H9 (cell line): ENCODE results near the gene FXYD2. TPM values are rescaled to one million over a fixed set of nuclear protein-coding genes. Genes with fewer than 3 reads are reported as not detected.

Experiments used
- DNase-seq: peaks from one replicate; pipeline ENCODE4 v3.0.0-alpha.2; 2017
- H2AFZ ChIP-seq: one replicate; pipeline ENCODE4 v1.6.1; 2013; ENCODE audit warnings: mild to moderate bottlenecking, low read length, control low read depth, moderate library complexity
- H2AK5ac ChIP-seq: 2 replicates; pipeline ENCODE4 v1.6.1; 2013; ENCODE audit warnings: low read length, control low read depth, mixed read lengths; ENCODE audit not compliant: insufficient read length
- H2BK120ac ChIP-seq: one replicate; pipeline ENCODE4 v1.6.1; 2013; ENCODE audit warnings: low read depth, mild to moderate bottlenecking, low read length, control low read depth, inconsistent platforms; ENCODE audit not compliant: poor library complexity, severe bottlenecking
- H2BK12ac ChIP-seq: 2 replicates; pipeline ENCODE4 v1.6.1; 2013; ENCODE audit warnings: low read length, control low read depth, mixed read lengths, low read depth; ENCODE audit not compliant: insufficient read length
- H2BK15ac ChIP-seq: 2 replicates; pipeline ENCODE4 v1.6.1; 2013; ENCODE audit warnings: low read depth, low read length, control low read depth
- H2BK20ac ChIP-seq: one replicate; pipeline ENCODE4 v1.6.1; 2013; ENCODE audit warnings: low read depth, mild to moderate bottlenecking, low read length, control low read depth, inconsistent platforms; ENCODE audit not compliant: poor library complexity, severe bottlenecking
- H2BK5ac ChIP-seq: 2 replicates; pipeline ENCODE4 v1.6.1; 2013; ENCODE audit warnings: low read length, control low read depth, mixed read lengths; ENCODE audit not compliant: insufficient read length
- H3K14ac ChIP-seq: 2 replicates; pipeline ENCODE4 v1.6.1; 2013; ENCODE audit warnings: low read length, control low read depth; ENCODE audit not compliant: insufficient read depth
- H3K18ac ChIP-seq: 2 replicates; pipeline ENCODE4 v1.6.1; 2013; ENCODE audit warnings: low read depth, mild to moderate bottlenecking, mixed read lengths, low read length, control low read depth; ENCODE audit not compliant: insufficient read length
- H3K23ac ChIP-seq: 2 replicates; pipeline ENCODE4 v1.6.1; 2013; ENCODE audit warnings: low read length, control low read depth, mixed read lengths, low read depth; ENCODE audit not compliant: insufficient read length
- H3K23me2 ChIP-seq: 2 replicates; pipeline ENCODE4 v1.6.1; 2013; ENCODE audit warnings: low read depth, mild to moderate bottlenecking, mixed read lengths, low read length, control low read depth; ENCODE audit not compliant: insufficient read length, poor library complexity, severe bottlenecking
- H3K27ac ChIP-seq: 2 replicates; pipeline ENCODE4 v1.5.1; 2013; ENCODE audit warnings: low read length, control low read depth, mixed read lengths, low read depth; ENCODE audit not compliant: insufficient read length
- H3K27me3 ChIP-seq: 2 replicates; pipeline ENCODE4 v1.6.1; 2013; ENCODE audit warnings: low read length, control low read depth, inconsistent platforms; ENCODE audit not compliant: insufficient read depth
- H3K4ac ChIP-seq: 2 replicates; pipeline ENCODE4 v1.6.1; 2013; ENCODE audit warnings: low read depth, mild to moderate bottlenecking, control low read depth, inconsistent platforms, low read length, moderate library complexity
- H3K4me1 ChIP-seq: 2 replicates; pipeline ENCODE4 v1.6.1; 2013; ENCODE audit warnings: low read length, control low read depth, inconsistent platforms; ENCODE audit not compliant: insufficient read depth
- H3K4me2 ChIP-seq: 2 replicates; pipeline ENCODE4 v1.6.1; 2013; ENCODE audit warnings: low read length, control low read depth, mixed read lengths; ENCODE audit not compliant: insufficient read length, insufficient read depth
- H3K56ac ChIP-seq: 2 replicates; pipeline ENCODE4 v1.6.1; 2013; ENCODE audit warnings: low read depth, mild to moderate bottlenecking, mixed read lengths, low read length, control low read depth; ENCODE audit not compliant: insufficient read length
- H3K79me1 ChIP-seq: 2 replicates; pipeline ENCODE4 v1.6.1; 2013; ENCODE audit warnings: low read depth, mild to moderate bottlenecking, moderate library complexity, low read length, control low read depth, inconsistent platforms; ENCODE audit not compliant: insufficient read depth, poor library complexity, severe bottlenecking
- H3K79me2 ChIP-seq: 2 replicates; pipeline ENCODE4 v1.6.1; 2013; ENCODE audit warnings: low read length, control low read depth, inconsistent platforms; ENCODE audit not compliant: insufficient read depth
- H3K9ac ChIP-seq: 2 replicates; pipeline ENCODE4 v1.6.1; 2013; ENCODE audit warnings: low read length, control low read depth, mixed read lengths; ENCODE audit not compliant: insufficient read length; ENCODE audit errors: extremely low read depth
- H3K9me3 ChIP-seq: one replicate; pipeline ENCODE4 v1.6.1; 2013; ENCODE audit warnings: low read depth, low read length, inconsistent platforms; ENCODE audit not compliant: control insufficient read depth
- H3T11ph ChIP-seq: one replicate; pipeline ENCODE4 v1.6.1; 2013; ENCODE audit warnings: mild to moderate bottlenecking, low read length, control low read depth, inconsistent platforms
- H4K20me1 ChIP-seq: one replicate; pipeline ENCODE4 v1.6.1; 2013; ENCODE audit not compliant: control insufficient read depth, insufficient read length, insufficient read depth
- H4K5ac ChIP-seq: 2 replicates; pipeline ENCODE4 v1.6.1; 2013; ENCODE audit warnings: low read depth, mild to moderate bottlenecking, mixed read lengths, low read length, control low read depth; ENCODE audit not compliant: insufficient read length
- H4K8ac ChIP-seq: replicated peaks from 2 replicates; pipeline ENCODE4 v1.6.1; 2013; ENCODE audit warnings: low read length, control low read depth, mixed read lengths, low read depth; ENCODE audit not compliant: insufficient read length
- H4K91ac ChIP-seq: 2 replicates; pipeline ENCODE4 v1.6.1; 2013; ENCODE audit warnings: low read depth, mild to moderate bottlenecking, moderate library complexity, mixed read lengths, low read length, control low read depth; ENCODE audit not compliant: insufficient read length
- H3K27ac Mint-ChIP-seq, 3 experiments: 2 replicates in 2 of 3; 3 replicates in 1 of 3; pipeline ENCODE4 v1.8.0; 2020 to 2021; ENCODE audit warnings: mixed read lengths in 3 of 3, mild to moderate bottlenecking in 1 of 3, moderate library complexity in 1 of 3
- H3K27me3 Mint-ChIP-seq: 2 replicates; pipeline ENCODE4 v1.8.0; 2021; ENCODE audit warnings: low read depth, mild to moderate bottlenecking, moderate library complexity, mixed read lengths
- H3K36me3 Mint-ChIP-seq, 3 experiments: 2 replicates in 2 of 3; 3 replicates in 1 of 3; pipeline ENCODE4 v1.8.0; 2020 to 2021; ENCODE audit warnings: low read depth in 3 of 3, mixed read lengths in 3 of 3; ENCODE audit not compliant: insufficient read depth in 1 of 3
- H3K4me1 Mint-ChIP-seq, 2 experiments: 2 replicates each; pipeline ENCODE4 v1.8.0; 2020; ENCODE audit warnings: mixed read lengths in 2 of 2
- H3K4me3 Mint-ChIP-seq, 2 experiments: 2 replicates in 1 of 2; 3 replicates in 1 of 2; pipeline ENCODE4 v1.8.0; 2020 to 2021; ENCODE audit warnings: mild to moderate bottlenecking in 2 of 2, mixed read lengths in 2 of 2, moderate library complexity in 1 of 2
- H3K9me3 Mint-ChIP-seq, 2 experiments: 2 replicates in 1 of 2; 3 replicates in 1 of 2; pipeline ENCODE4 v1.8.0; 2020; ENCODE audit warnings: mild to moderate bottlenecking in 2 of 2, mixed read lengths in 2 of 2, moderate library complexity in 1 of 2
- WGBS: extraction: QIAGEN DNeasy Blood & Tissue Kit; methylation state at CpG from one replicate; pipeline ENCODE4 v1.1.7; 2013; ENCODE audit warnings: missing lambda C conversion rate, low lambda C conversion rate, mixed read lengths; ENCODE audit not compliant: insufficient read length; ENCODE audit errors: extremely low coverage; 5-methylcytosine and 5-hydroxymethylcytosine counted together
- total RNA-seq: library from RNA; stranded (reverse); gene quantifications from 2 replicates; pipeline ENCODE4 v1.2.1, GENCODE V29; 2021
- TF ChIP-seq, protein P1 (sequence below): fragments of 200-600 bp; sonication (generic); conservative IDR thresholded peaks from 3 replicates; pipeline ENCODE4 v1.8.0; 2021; ENCODE audit warnings: antibody characterized with exemption, mild to moderate bottlenecking

FXYD2 gene
- total RNA-seq, 1 experiment from 2014 or later: 0.79 TPM

GRCh38 chr11:117838901-117839300 is 14.4 kb upstream of the FXYD2 start:
- Mint-ChIP-seq H3K36me3 (peaks cover 0 to 10% (median 0%) of the 10 kb centered on the region in 3 experiments; a peak in 2 of 7 replicates), H3K4me1 (peaks cover 14 to 15% of the 10 kb centered on the region in 2 experiments), H3K9me3 (no peaks in the 10 kb centered on the region), H3K27ac (no peak overlapping the region), H3K4me3 (no peak overlapping the region), H3K27me3 (peaks cover 3% of the 10 kb centered on the region)
- TF ChIP-seq, protein P1, sequence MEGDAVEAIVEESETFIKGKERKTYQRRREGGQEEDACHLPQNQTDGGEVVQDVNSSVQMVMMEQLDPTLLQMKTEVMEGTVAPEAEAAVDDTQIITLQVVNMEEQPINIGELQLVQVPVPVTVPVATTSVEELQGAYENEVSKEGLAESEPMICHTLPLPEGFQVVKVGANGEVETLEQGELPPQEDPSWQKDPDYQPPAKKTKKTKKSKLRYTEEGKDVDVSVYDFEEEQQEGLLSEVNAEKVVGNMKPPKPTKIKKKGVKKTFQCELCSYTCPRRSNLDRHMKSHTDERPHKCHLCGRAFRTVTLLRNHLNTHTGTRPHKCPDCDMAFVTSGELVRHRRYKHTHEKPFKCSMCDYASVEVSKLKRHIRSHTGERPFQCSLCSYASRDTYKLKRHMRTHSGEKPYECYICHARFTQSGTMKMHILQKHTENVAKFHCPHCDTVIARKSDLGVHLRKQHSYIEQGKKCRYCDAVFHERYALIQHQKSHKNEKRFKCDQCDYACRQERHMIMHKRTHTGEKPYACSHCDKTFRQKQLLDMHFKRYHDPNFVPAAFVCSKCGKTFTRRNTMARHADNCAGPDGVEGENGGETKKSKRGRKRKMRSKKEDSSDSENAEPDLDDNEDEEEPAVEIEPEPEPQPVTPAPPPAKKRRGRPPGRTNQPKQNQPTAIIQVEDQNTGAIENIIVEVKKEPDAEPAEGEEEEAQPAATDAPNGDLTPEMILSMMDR: no peak
- no peak overlapping the region for H2AFZ ChIP-seq
- H2BK12ac ChIP-seq: no peak overlapping the region
- H3K4me2 ChIP-seq: no peak overlapping the region
- no peaks in the 10 kb centered on the region for H3K9me3 ChIP-seq
- H3K14ac ChIP-seq: no peak overlapping the region
- no peaks in the 10 kb centered on the region for H3K79me1 ChIP-seq
- H4K5ac ChIP-seq: no peak overlapping the region
- no peak overlapping the region for H3T11ph ChIP-seq
- no peak overlapping the region for H4K8ac ChIP-seq
- H3K56ac ChIP-seq: no peak overlapping the region
- H3K18ac ChIP-seq: no peak overlapping the region
- no peak overlapping the region for H2BK120ac ChIP-seq
- no peak overlapping the region for H3K4ac ChIP-seq
- no peak overlapping the region for H3K23ac ChIP-seq
- no peaks in the 10 kb centered on the region for H3K27me3 ChIP-seq
- no peak overlapping the region for H4K91ac ChIP-seq
- H4K20me1 ChIP-seq: peaks cover 2% of the 10 kb centered on the region
- H3K4me1 ChIP-seq: no peaks in the 10 kb centered on the region
- H2BK15ac ChIP-seq: no peak overlapping the region
- H2BK20ac ChIP-seq: no peak overlapping the region
- no peak overlapping the region for H3K27ac ChIP-seq
- H3K79me2 ChIP-seq: no peaks in the 10 kb centered on the region
- no peaks in the 10 kb centered on the region for H3K23me2 ChIP-seq
- no peak overlapping the region for H3K9ac ChIP-seq
- no peak overlapping the region for H2AK5ac ChIP-seq
- H2BK5ac ChIP-seq: no peak overlapping the region
- WGBS: no CpG with 5 or more reads among the region's 8 CpGs
- DNase-seq: peak; percentile 12
